ENCODE results near the gene TMEM11. TPM values are rescaled to one million over a fixed set of nuclear protein-coding genes. Genes with fewer than 3 reads are reported as not detected.

Gene TMEM11
- total RNA-seq, 1 experiment from 2014 or later, result 25.4 TPM

Other genes with a start within 250 kb of the TMEM11 start
- 115 and 144 TPM in 2 replicates for gene USP22, start 171.2 kb downstream of the TMEM11 start, total RNA-seq (2014; rRNA removed; shearing (Covaris generic); ENCODE audit: low replicate concordance)
- 12.3 and 21.2 TPM in 2 replicates for gene DHRS7B, start 87.2 kb downstream of the TMEM11 start, total RNA-seq (2014; rRNA removed; shearing (Covaris generic); ENCODE audit: low replicate concordance)
- 0.10 TPM in 1 of 2 replicates, not detected in the other for gene NATD1, start 39.2 kb upstream of the TMEM11 start, total RNA-seq (2014; rRNA removed; shearing (Covaris generic); ENCODE audit: low replicate concordance)
- gene MAP2K3, start 70.5 kb upstream of the TMEM11 start, total RNA-seq (2014; rRNA removed; shearing (Covaris generic); ENCODE audit: low replicate concordance), result 24.6 and 28.6 TPM in 2 replicates
- 0.07 TPM in 1 of 2 replicates, not detected in the other for gene KCNJ12, start 162.2 kb upstream of the TMEM11 start, total RNA-seq (2014; rRNA removed; shearing (Covaris generic); ENCODE audit: low replicate concordance)

All from Caki2 (cell line).